ENCODE results near the gene SSR1. TPM values are rescaled to one million over a fixed set of nuclear protein-coding genes. Genes with fewer than 3 reads are reported as not detected.
A peak's percentile ranks its signal among the peaks of the same experiment; 100 is the strongest.

Gene SSR1
- total and polyA plus RNA-seq, 2 of the 13 experiments (the other 11 are each of a cell fraction or from before 2014, with no cell fraction given) = 203 to 243 TPM

- TF ChIP-seq SNAPC2 (CRISPR knock-in tag; IDR thresholded peaks at IDR 0.05) = peak; percentile 77; the same call in 1 of the 2 replicates
- TF ChIP-seq SMARCC2 (IDR thresholded peaks at IDR 0.05) = no peak
- TF ChIP-seq ZBTB8A (CRISPR knock-in tag; IDR thresholded peaks at IDR 0.05; ENCODE audit: borderline replicate concordance, low read depth) = no peak
- peak; percentile 43; the same call in 1 of the 2 replicates for TF ChIP-seq GATAD1 (CRISPR knock-in tag; IDR thresholded peaks at IDR 0.05)
- TF ChIP-seq ZNF235 (CRISPR knock-in tag; IDR thresholded peaks at IDR 0.05; ENCODE audit: borderline replicate concordance) = no peak
- peak; percentile 86; the same call in 1 of the 2 replicates for TF ChIP-seq ZBTB38 (CRISPR knock-in tag; IDR thresholded peaks at IDR 0.05)
- TF ChIP-seq ZFYVE20 (CRISPR knock-in tag; IDR thresholded peaks at IDR 0.05; ENCODE audit: borderline replicate concordance, low read depth) = no peak
- no peak for TF ChIP-seq RCOR2 (CRISPR knock-in tag; IDR thresholded peaks at IDR 0.05)
- no peak for TF ChIP-seq RERE (CRISPR knock-in tag; IDR thresholded peaks at IDR 0.05; ENCODE audit: low read depth)
- no peak for TF ChIP-seq ZNF567 (CRISPR knock-in tag; IDR thresholded peaks at IDR 0.05; ENCODE audit: borderline replicate concordance)
- peak; percentile 78; the same call in 1 of the 2 replicates for TF ChIP-seq HOXA3 (CRISPR knock-in tag; IDR thresholded peaks at IDR 0.05)
- no peak for TF ChIP-seq ZNF451 (CRISPR knock-in tag; IDR thresholded peaks at IDR 0.05)
- TF ChIP-seq ZFY (CRISPR knock-in tag; IDR thresholded peaks at IDR 0.05) = no peak
- TF ChIP-seq ARID3A (IDR thresholded peaks at IDR 0.05; ENCODE audit: low read depth, low read length) = peak; percentile 40; the same call in 1 of the 2 replicates
- no peak for TF ChIP-seq AKAP8 (CRISPR knock-in tag; IDR thresholded peaks at IDR 0.05)
- no peak for TF ChIP-seq MATR3 (CRISPR knock-in tag; IDR thresholded peaks at IDR 0.05)
- peak; percentile 62; the same call in 1 of the 2 replicates for TF ChIP-seq ZNF609 (CRISPR knock-in tag; IDR thresholded peaks at IDR 0.05; ENCODE audit: borderline replicate concordance)
Measured at GRCh38 chr6:7241709-7242645, 71.0 kb downstream of the SSR1 start (continued).
